ENCODE measurements around the gene RPL35. TPM values are rescaled to one million over a fixed set of nuclear protein-coding genes. Genes with fewer than 3 reads are reported as not detected.

RPL35 gene
- polyA plus RNA-seq, 1 donor (not counting 4 experiments of a cell fraction or from before 2014, with no cell fraction given), result 3,325 TPM

DNA sequence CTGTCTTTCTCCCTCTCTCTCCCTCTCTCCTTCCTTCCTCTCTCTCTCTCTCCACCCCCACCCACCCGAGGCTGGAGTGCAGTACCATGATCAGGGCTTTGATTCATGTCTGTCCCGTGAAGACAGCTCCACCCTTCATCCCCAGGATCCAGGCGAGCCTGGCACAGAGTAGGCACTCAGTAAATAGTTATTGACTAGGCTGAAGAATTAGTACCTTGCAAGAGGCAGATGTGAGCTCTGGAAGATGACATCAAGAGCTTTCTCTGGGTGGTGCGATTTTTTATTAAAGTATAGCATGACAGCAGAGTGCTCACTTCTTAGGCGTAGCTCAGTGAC is 32.5 kb downstream of the RPL35 start:
- dilution Hi-C loops (cut with MboI; ENCODE audit: extremely low pct_ligation_motif_present, low sequenced_read_pairs), result no loop called here
- Histone ChIP-seq H4K20me1 (ENCODE audit: control insufficient read depth, extremely low read depth, insufficient read depth, low read length) (no peaks in the 10 kb centered on the region), H3K27ac (ENCODE audit: control insufficient read depth, insufficient read depth, low read length) (no peak overlapping the region), H3K9ac (ENCODE audit: control insufficient read depth, extremely low read depth, insufficient read depth, low read length) (no peak overlapping the region), H3K79me2 (ENCODE audit: control insufficient read depth, insufficient read depth, low read length) (no peaks in the 10 kb centered on the region), H2AFZ (ENCODE audit: control insufficient read depth, low read length) (no peak overlapping the region), H3K27me3 (ENCODE audit: control insufficient read depth, extremely low read depth, insufficient read depth, low read length) (no peaks in the 10 kb centered on the region), H3K4me1 (ENCODE audit: control insufficient read depth, extremely low read depth, insufficient read depth, low read length) (peaks cover 10% of the 10 kb centered on the region), H3K4me2 (ENCODE audit: control insufficient read depth, extremely low read depth, insufficient read depth, low read depth, low read length) (no peak overlapping the region), H3K9me1 (ENCODE audit: control insufficient read depth, extremely low read depth, insufficient read depth, low read length) (no peaks in the 10 kb centered on the region), H3K36me3 (ENCODE audit: control insufficient read depth in 2 of 2, extremely low read depth in 1 of 2, insufficient read depth in 2 of 2, low read length in 2 of 2) (no peaks in the 10 kb centered on the region), H3K4me3 (ENCODE audit: control insufficient read depth in 2 of 3, extremely low read depth in 1 of 3, insufficient read depth in 2 of 3, low read depth in 1 of 3, low read length in 3 of 3) (no peak overlapping the region), H3K9me3 (ENCODE audit: control insufficient read depth, low read depth, low read length) (no peaks in the 10 kb centered on the region)
- DNase-seq (ENCODE audit: low read depth, low spot score), result no peak
- TF ChIP-seq, protein P1, sequence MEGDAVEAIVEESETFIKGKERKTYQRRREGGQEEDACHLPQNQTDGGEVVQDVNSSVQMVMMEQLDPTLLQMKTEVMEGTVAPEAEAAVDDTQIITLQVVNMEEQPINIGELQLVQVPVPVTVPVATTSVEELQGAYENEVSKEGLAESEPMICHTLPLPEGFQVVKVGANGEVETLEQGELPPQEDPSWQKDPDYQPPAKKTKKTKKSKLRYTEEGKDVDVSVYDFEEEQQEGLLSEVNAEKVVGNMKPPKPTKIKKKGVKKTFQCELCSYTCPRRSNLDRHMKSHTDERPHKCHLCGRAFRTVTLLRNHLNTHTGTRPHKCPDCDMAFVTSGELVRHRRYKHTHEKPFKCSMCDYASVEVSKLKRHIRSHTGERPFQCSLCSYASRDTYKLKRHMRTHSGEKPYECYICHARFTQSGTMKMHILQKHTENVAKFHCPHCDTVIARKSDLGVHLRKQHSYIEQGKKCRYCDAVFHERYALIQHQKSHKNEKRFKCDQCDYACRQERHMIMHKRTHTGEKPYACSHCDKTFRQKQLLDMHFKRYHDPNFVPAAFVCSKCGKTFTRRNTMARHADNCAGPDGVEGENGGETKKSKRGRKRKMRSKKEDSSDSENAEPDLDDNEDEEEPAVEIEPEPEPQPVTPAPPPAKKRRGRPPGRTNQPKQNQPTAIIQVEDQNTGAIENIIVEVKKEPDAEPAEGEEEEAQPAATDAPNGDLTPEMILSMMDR (optimal IDR thresholded peaks at IDR 0.05 in 1 of 3, IDR thresholded peaks at IDR 0.05 in 1 of 3, conservative IDR thresholded peaks at IDR 0.05 in 1 of 3; ENCODE audit: extremely low read depth in 1 of 3, insufficient read depth in 2 of 3, low read length in 3 of 3), result no peak
- TF ChIP-seq EZH2 (IDR thresholded peaks at IDR 0.05; ENCODE audit: low read length), result no peak
- no peak for FAIRE-seq

GRCh38 chr9:124828489-124829333 is 33.0 kb downstream of the RPL35 start:
- Histone ChIP-seq H4K20me1 (ENCODE audit: control insufficient read depth, extremely low read depth, insufficient read depth, low read length) (no peaks in the 10 kb centered on the region), H3K4me3 (ENCODE audit: control insufficient read depth in 2 of 3, extremely low read depth in 1 of 3, insufficient read depth in 2 of 3, low read depth in 1 of 3, low read length in 3 of 3) (no peak overlapping the region), H3K27ac (ENCODE audit: control insufficient read depth, insufficient read depth, low read length) (no peak overlapping the region), H3K9ac (ENCODE audit: control insufficient read depth, extremely low read depth, insufficient read depth, low read length) (no peak overlapping the region), H3K9me3 (ENCODE audit: control insufficient read depth, low read depth, low read length) (no peaks in the 10 kb centered on the region), H3K4me2 (ENCODE audit: control insufficient read depth, extremely low read depth, insufficient read depth, low read depth, low read length) (no peak overlapping the region), H3K36me3 (ENCODE audit: control insufficient read depth in 2 of 2, extremely low read depth in 1 of 2, insufficient read depth in 2 of 2, low read length in 2 of 2) (no peaks in the 10 kb centered on the region), H3K4me1 (ENCODE audit: control insufficient read depth, extremely low read depth, insufficient read depth, low read length) (peaks cover 8% of the 10 kb centered on the region), H3K79me2 (ENCODE audit: control insufficient read depth, insufficient read depth, low read length) (no peaks in the 10 kb centered on the region), H3K27me3 (ENCODE audit: control insufficient read depth, extremely low read depth, insufficient read depth, low read length) (no peaks in the 10 kb centered on the region), H3K9me1 (ENCODE audit: control insufficient read depth, extremely low read depth, insufficient read depth, low read length) (no peaks in the 10 kb centered on the region), H2AFZ (ENCODE audit: control insufficient read depth, low read length) (no peak overlapping the region)
- dilution Hi-C loops (cut with MboI; ENCODE audit: extremely low pct_ligation_motif_present, low sequenced_read_pairs), result no loop called here
- DNase-seq (ENCODE audit: low read depth, low spot score), result no peak
- no peak for FAIRE-seq
- no peak for TF ChIP-seq EZH2 (IDR thresholded peaks at IDR 0.05; ENCODE audit: low read length)
- TF ChIP-seq, protein P1 (optimal IDR thresholded peaks at IDR 0.05 in 1 of 3, IDR thresholded peaks at IDR 0.05 in 1 of 3, conservative IDR thresholded peaks at IDR 0.05 in 1 of 3; ENCODE audit: extremely low read depth in 1 of 3, insufficient read depth in 2 of 3, low read length in 3 of 3), result no peak
